ENCODE data around the gene MRPL46.

Gene MRPL46

GRCh38 chr15:88484682-88485331, 17.6 kb upstream of the MRPL46 start:
- DNase-seq (ENCODE audit: extremely low spot score), result no peak
- TF ChIP-seq, protein P1, sequence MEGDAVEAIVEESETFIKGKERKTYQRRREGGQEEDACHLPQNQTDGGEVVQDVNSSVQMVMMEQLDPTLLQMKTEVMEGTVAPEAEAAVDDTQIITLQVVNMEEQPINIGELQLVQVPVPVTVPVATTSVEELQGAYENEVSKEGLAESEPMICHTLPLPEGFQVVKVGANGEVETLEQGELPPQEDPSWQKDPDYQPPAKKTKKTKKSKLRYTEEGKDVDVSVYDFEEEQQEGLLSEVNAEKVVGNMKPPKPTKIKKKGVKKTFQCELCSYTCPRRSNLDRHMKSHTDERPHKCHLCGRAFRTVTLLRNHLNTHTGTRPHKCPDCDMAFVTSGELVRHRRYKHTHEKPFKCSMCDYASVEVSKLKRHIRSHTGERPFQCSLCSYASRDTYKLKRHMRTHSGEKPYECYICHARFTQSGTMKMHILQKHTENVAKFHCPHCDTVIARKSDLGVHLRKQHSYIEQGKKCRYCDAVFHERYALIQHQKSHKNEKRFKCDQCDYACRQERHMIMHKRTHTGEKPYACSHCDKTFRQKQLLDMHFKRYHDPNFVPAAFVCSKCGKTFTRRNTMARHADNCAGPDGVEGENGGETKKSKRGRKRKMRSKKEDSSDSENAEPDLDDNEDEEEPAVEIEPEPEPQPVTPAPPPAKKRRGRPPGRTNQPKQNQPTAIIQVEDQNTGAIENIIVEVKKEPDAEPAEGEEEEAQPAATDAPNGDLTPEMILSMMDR (IDR thresholded peaks at IDR 0.05; ENCODE audit: control extremely low read depth, extremely low read depth, low read depth, missing control alignments), result no peak
- ChIA-PET POLR2A (no interaction called here), CTCF (interaction anchor here (1.1 to 1.5 kb wide), 3 partner anchors 8 to 18 kb away, joined by 3 to 5 read pairs (median 3); no protein-coding TSS in a partner anchor)

DNA sequence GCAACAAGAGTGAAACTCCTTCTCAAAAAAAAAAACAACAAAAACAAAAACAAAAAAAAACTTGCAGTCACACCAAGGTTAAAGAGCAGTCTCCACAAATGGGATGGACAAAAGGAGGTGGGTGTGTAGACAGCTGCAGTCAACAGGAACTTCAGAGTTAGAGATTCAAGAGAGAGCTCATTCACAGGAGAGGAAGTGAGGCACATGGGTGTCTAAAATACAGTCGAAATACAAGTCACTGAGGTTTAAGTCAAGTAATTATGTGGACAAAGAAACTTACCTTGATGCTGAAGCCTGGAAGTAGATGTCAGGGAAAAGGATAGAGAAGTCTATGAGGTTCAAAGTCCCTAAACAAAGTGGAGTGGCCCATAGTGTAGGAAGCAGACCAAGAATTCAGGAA, 15.1 kb upstream of the MRPL46 start:
- TF ChIP-seq, protein P1 (IDR thresholded peaks at IDR 0.05; ENCODE audit: control extremely low read depth, extremely low read depth, low read depth, missing control alignments), result no peak
- no peak for DNase-seq (ENCODE audit: extremely low spot score)
- CTCF ChIA-PET, result no interaction called here
- POLR2A ChIA-PET, result no interaction called here

DNA sequence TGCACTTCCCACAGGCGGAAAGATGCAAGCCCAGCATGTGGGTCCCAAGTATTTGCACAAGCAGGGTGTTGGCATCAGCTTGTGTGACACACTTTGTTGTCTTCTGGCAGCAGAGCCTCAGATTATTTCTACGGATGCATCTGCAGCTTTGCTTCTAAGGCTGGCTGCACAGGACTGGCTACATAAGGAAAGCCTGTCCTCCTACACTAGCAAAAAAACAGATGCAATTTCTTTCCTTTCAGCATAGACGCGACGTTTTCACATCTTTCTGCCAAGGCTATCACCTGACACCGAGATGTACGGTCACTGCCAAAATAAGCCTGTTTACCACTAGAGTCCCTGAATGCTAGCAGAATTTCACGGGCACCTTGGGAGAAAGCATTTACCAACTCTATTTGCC, 13.8 kb upstream of the MRPL46 start:
- CTCF ChIA-PET, result no interaction called here
- DNase-seq (ENCODE audit: extremely low spot score), result no peak
- POLR2A ChIA-PET, result no interaction called here
- TF ChIP-seq, protein P1 (IDR thresholded peaks at IDR 0.05; ENCODE audit: control extremely low read depth, extremely low read depth, low read depth, missing control alignments), result no peak

GRCh38 chr15:88479169-88479568, 12.0 kb upstream of the MRPL46 start:
- ChIA-PET CTCF (interaction anchor here (1.0 to 2.7 kb wide), 5 partner anchors 12 to 190 kb away, joined by 3 to 19 read pairs (median 7); partner anchors contain the start of genes MRPL46 and MRPS11), POLR2A (interaction anchor here (0.8 kb wide), 1 partner anchor 12 kb away, joined by 3 read pairs; the partner anchor contains the start of genes MRPL46 and MRPS11)
- no peak for DNase-seq (ENCODE audit: extremely low spot score)
- TF ChIP-seq, protein P1 (IDR thresholded peaks at IDR 0.05; ENCODE audit: control extremely low read depth, extremely low read depth, low read depth, missing control alignments), result no peak

DNA sequence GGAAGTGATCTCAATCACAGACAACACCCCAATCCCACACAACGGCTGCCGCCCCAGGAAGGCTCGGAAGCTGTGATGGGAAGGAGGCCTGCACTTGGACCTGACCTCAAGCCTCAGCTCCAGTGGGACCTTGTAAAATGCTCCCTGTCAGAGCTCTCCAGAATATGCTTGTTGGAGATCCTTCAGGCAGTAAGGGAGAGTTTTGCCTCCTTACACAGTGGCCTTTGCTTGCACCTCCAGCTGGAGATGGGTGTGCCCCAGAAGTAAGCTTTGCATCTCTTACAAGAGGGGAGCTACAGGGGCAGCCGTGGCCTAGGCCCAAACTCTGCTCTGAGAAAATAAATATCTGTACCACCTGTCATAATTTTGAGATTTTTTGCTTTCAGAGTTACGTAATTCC, 10.7 kb upstream of the MRPL46 start:
- CTCF ChIA-PET, result interaction anchor here (0.9 to 2.7 kb wide), 10 partner anchors 9 to 161 kb away, joined by 3 to 19 read pairs (median 4); partner anchors contain the start of genes ISG20, MRPL46 and MRPS11

DNA sequence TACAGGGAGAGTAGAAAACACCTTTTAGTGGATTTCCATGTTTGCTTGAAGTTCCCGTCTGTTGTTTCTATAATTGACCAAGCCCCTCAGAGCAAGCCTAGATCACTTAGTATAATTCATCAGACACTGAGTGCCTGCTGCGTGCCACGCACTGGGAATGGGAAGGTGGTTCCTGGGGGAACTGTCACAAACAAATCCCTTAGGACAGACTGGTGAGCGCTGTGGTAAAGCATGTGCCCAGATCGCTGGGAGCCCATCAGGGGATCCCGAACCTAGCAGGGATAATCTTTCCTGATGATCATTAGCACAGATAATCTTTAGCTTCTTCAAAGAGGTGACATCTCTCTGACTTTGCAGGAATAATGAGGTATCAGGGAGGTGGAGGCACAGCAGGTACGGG, 9.9 kb upstream of the MRPL46 start:
- ChIA-PET CTCF (interaction anchor here (0.7 to 2.7 kb wide), 12 partner anchors 8 to 232 kb away, joined by 3 to 19 read pairs (median 5); partner anchors contain the start of genes ISG20, MRPL46 and MRPS11), POLR2A (no interaction called here)
- no peak for DNase-seq (ENCODE audit: extremely low spot score)
- TF ChIP-seq, protein P1 (IDR thresholded peaks at IDR 0.05; ENCODE audit: control extremely low read depth, extremely low read depth, low read depth, missing control alignments), result no peak

More for the DNA sequence above, 10.7 kb upstream of the MRPL46 start:
- POLR2A ChIA-PET, result no interaction called here
- no peak for DNase-seq (ENCODE audit: extremely low spot score)
- TF ChIP-seq, protein P1 (IDR thresholded peaks at IDR 0.05; ENCODE audit: control extremely low read depth, extremely low read depth, low read depth, missing control alignments), result no peak

Data from GM10248 (cell line).